GM12891 (cell line): ENCODE measurements around the gene SLC4A1AP.

Experiments used
- DNase-seq: peaks from one replicate; pipeline ENCODE4 v3.0.0; 2011; ENCODE audit warnings: low spot score; ENCODE audit not compliant: insufficient read length
- FAIRE-seq: peaks from 2 replicates; lab custom pipeline; 2011; peaks lifted over from hg19 to GRCh38; lab: Jason Lieb, UNC
- PAX5 ChIP-seq: IDR thresholded peaks from 2 replicates; pipeline ENCODE4 v1.6.1; 2011; ENCODE audit warnings: low read length, moderate library complexity, mild to moderate bottlenecking; ENCODE audit not compliant: insufficient read depth, severe bottlenecking
- POLR2A ChIP-seq: IDR thresholded peaks from 2 replicates; pipeline ENCODE4 v1.6.1; 2011; ENCODE audit warnings: low read depth, low read length, control low read depth
- POLR2AphosphoS5 ChIP-seq: IDR thresholded peaks from 2 replicates; pipeline ENCODE4 v1.6.1; 2011; ENCODE audit warnings: low read depth, low read length, control low read depth
- POU2F2 ChIP-seq: IDR thresholded peaks from 2 replicates; pipeline ENCODE4 v1.6.1; 2011; ENCODE audit warnings: low read depth, mild to moderate bottlenecking, control low read depth, low read length, moderate library complexity
- SPI1 ChIP-seq: IDR thresholded peaks from 2 replicates; pipeline ENCODE4 v1.6.1; 2011; ENCODE audit warnings: low read depth, low read length, control low read depth
- TAF1 ChIP-seq: IDR thresholded peaks from 2 replicates; pipeline ENCODE4 v1.6.1; 2011; ENCODE audit warnings: low read depth, low read length, control low read depth

Gene SLC4A1AP

GRCh38 chr2:27689424-27689823 is 25.7 kb downstream of the SLC4A1AP start:
- FAIRE-seq (no peak), DNase-seq (no peak)
- TF ChIP-seq SPI1 (no peak), POU2F2 (no peak), TAF1 (no peak), PAX5 (no peak), POLR2A (no peak), POLR2AphosphoS5 (no peak)

DNA sequence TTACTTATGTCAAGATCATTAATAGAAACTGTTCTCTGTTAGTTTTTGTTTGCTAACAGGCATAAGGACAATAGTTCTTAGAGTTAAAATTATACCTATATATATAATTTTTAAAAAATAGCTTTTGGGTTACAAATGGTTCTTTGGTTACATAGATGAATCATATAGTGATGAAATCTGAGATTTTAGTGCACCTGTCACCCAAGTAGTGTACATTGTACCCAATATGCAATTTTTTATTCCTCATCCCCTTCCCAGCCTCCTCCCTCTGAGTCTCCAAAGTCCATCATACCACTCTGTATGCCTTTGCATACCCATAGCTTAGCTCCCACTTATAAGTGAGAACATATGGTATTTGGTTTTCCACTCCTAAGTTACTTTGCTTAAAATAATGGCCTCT is 26.4 kb downstream of the SLC4A1AP start:
- DNase-seq: no peak
- TF ChIP-seq TAF1 (no peak), POLR2A (no peak), PAX5 (no peak), POLR2AphosphoS5 (no peak), SPI1 (no peak), POU2F2 (no peak)
- no peak for FAIRE-seq

DNA sequence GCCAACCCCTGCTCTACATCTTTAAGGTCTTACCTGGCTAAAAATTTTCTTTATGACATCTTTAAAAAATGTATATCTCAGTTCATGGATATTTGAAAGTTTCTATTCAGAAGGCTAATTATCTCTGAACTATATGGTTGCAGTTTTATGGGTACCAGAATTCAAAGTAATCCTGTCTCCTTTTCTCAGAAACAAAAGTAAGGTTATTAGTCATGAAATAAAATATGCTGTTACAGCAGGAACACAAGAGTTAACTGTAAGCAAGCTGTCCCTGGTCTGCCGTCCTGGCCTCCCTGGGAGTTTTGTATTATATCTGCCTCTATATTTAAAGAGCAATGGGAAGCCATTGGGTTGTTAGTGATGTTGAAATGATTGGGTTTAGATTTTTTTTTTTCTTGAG is 34.0 kb downstream of the SLC4A1AP start:
- TF ChIP-seq POU2F2: no peak
- no peak for TF ChIP-seq POLR2AphosphoS5
- no peak for TF ChIP-seq TAF1
- no peak for TF ChIP-seq PAX5
- TF ChIP-seq SPI1: no peak
- TF ChIP-seq POLR2A: no peak
- DNase-seq: no peak
- no peak for FAIRE-seq

DNA sequence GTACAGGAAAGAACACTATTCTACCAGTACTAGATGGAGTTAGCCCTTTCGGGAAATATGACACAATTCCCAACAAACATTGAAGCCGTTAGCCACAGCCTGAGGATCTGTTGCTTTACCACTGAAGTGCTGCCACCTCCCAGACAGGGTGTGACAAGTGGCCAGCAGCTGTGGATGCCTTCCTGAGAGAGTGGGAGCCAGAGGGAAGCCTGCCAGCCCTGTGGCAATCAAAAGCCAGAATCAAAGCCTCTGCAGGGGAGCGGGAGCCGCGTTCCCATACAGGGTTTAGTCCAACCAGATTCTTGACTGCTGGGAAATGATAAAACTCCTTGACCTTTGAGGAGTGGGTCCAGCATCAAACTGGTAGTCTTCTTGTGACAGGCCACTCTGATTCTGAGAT is 38.0 kb downstream of the SLC4A1AP start:
- TF ChIP-seq POLR2A (no peak), SPI1 (no peak), TAF1 (no peak), POU2F2 (no peak), PAX5 (no peak), POLR2AphosphoS5 (no peak)
- no peak for DNase-seq
- no peak for FAIRE-seq

DNA sequence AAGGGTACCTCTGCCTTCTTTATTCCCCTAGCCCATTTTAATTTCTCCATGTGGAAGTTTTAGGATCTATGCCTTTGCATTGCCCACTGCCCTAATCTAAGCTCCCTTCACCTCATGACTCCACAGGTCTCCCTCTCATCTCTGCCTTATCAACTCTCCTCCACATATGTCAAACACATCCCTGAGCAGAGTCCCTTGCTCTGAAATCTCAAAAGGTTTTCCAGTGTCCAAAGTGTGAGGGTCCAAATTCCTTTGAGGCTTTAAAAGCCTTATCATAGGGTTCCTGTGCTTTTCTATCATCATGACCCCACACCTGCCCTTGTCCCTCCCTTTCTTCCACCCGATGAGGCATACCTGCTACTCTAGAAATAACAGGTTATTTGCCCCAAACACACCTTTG is 38.6 kb downstream of the SLC4A1AP start:
- DNase-seq (no peak), FAIRE-seq (no peak)
- TF ChIP-seq POU2F2: no peak
- TF ChIP-seq PAX5: no peak
- no peak for TF ChIP-seq POLR2A
- no peak for TF ChIP-seq SPI1
- no peak for TF ChIP-seq TAF1
- TF ChIP-seq POLR2AphosphoS5: no peak

- FAIRE-seq: peak; percentile 86
- DNase-seq: peak; percentile 44
- no peak for TF ChIP-seq SPI1
- no peak for TF ChIP-seq POLR2AphosphoS5
- TF ChIP-seq POLR2A: no peak
- TF ChIP-seq TAF1: no peak
- TF ChIP-seq PAX5: no peak
- 0 out of 2 replicates have a peak, but pooled peaks have one; percentile 33 for TF ChIP-seq POU2F2
These were observed 40.1 kb downstream of the SLC4A1AP start for GRCh38 chr2:27703638-27704341.

DNA sequence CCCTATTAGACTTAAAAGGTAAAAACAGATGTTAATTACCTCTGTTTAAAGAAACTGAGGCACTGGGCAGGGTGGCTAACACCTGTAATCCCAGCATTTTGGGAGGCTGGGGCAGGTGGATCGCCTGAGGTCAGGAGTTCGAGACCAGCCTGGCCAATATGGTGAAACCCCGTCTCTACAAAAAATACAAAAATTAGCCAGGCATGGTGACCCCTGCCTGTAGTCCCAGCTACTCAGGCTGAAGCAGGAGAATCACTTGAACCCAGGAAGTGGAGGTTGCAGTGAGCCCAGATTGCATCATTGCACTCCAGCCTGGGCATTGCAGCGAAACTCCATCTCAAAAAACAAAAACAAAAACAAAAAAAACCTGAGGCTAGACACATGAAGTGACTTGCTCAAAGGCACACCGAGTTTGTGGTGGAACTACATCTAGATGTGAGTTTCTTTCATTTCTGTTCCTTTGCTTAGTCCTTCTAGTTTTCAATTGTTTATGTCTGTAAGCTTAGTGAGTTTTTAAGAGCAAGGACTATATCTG is 40.7 kb downstream of the SLC4A1AP start:
- DNase-seq (no peak), FAIRE-seq (no peak)
- TF ChIP-seq POLR2AphosphoS5 (no peak), POU2F2 (no peak), PAX5 (no peak), SPI1 (no peak), TAF1 (no peak)

DNA sequence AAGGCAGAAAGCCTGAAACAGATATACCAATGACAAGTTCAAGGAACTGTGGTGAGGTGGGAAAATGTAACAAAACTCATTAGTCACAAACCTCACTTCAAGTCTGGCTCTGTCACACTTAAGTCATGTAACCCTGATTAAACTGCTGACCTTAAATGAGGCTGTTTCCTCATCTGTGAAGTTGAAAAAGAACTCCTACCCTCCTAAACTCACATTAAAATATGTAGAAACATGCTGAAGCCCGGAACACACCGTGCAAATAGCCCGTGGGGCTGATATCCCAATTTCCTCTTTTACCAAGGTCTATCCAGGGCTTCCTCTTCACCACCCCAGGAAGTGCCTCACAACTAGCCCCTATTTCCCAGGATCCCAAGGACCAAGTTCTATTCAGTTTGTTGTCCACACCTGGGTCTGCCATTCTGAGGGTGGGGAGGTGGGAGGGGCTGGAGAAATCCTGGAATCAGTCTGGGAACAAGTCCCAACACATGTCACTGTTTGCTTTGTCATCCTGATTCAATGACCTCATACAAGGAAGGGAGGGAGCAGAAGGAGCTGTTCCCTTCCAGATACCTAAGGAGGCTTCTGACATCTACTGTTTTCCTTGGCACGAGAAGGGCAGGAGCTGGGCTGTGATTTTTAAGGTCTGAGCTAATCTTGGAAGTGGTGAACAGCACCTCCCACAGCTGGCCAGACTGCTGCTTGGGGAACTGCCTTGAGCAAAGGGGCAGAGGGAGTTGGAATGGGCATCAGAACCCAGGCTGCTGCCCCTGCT is 42.3 kb downstream of the SLC4A1AP start:
- no peak for FAIRE-seq
- no peak for DNase-seq
- TF ChIP-seq PAX5: no peak
- TF ChIP-seq SPI1: no peak
- TF ChIP-seq TAF1: no peak
- TF ChIP-seq POLR2A: no peak
- no peak for TF ChIP-seq POU2F2
- TF ChIP-seq POLR2AphosphoS5: no peak

GRCh38 chr2:27707462-27708256 is 44.0 kb downstream of the SLC4A1AP start:
- no peak for TF ChIP-seq SPI1
- TF ChIP-seq PAX5: no peak
- TF ChIP-seq POLR2AphosphoS5: no peak
- TF ChIP-seq TAF1: no peak
- no peak for TF ChIP-seq POU2F2
- no peak for TF ChIP-seq POLR2A
- FAIRE-seq (no peak), DNase-seq (no peak)
